IgD-negative memory B cell (primary cell): ENCODE measurements around the gene CD226. TPM values are rescaled to one million over a fixed set of nuclear protein-coding genes. Genes with fewer than 3 reads are reported as not detected.

Experiments
- H3K27ac Mint-ChIP-seq, 3 donors: one replicate each; pipeline ENCODE4 v1.8.0; 2020 to 2022; ENCODE audit warnings: mild to moderate bottlenecking in 3 of 3, mixed read lengths in 3 of 3, moderate library complexity in 1 of 3
- H3K27me3 Mint-ChIP-seq: one replicate; pipeline ENCODE4 v1.8.0; 2021; ENCODE audit warnings: mixed read lengths
- H3K36me3 Mint-ChIP-seq: one replicate; pipeline ENCODE4 v1.8.0; 2020; ENCODE audit warnings: mild to moderate bottlenecking, mixed read lengths
- H3K4me1 Mint-ChIP-seq, 3 donors: one replicate each; pipeline ENCODE4 v1.8.0; 2020 to 2022; ENCODE audit warnings: mixed read lengths in 3 of 3, mild to moderate bottlenecking in 1 of 3
- H3K4me3 Mint-ChIP-seq, 4 donors: one replicate each; pipeline ENCODE4 v1.8.0; 2020 to 2022; ENCODE audit warnings: mild to moderate bottlenecking in 4 of 4, mixed read lengths in 4 of 4, moderate library complexity in 3 of 4
- H3K9me3 Mint-ChIP-seq, 3 donors: one replicate each; pipeline ENCODE4 v1.8.0; 2020 to 2021; ENCODE audit warnings: mixed read lengths in 3 of 3, mild to moderate bottlenecking in 1 of 3
- polyA plus RNA-seq: library from polyadenylated mRNA; unstranded; fragments of 300-500 nt; fragmentation: Illumina TruSeq; gene quantifications from one replicate; pipeline ENCODE4 v1.2.3, GENCODE V29; 2021

Gene CD226
- polyA plus RNA-seq, 1 donor from 2014 or later: 3.8 TPM

- Mint-ChIP-seq H3K9me3 (peaks cover 0 to 4% (median 0%) of the 10 kb centered on the region in 3 donors), H3K4me1 (no peaks in the 10 kb centered on the region), H3K27me3 (no peaks in the 10 kb centered on the region), H3K27ac (no peak overlapping the region), H3K4me3 (no peak overlapping the region), H3K36me3 (peaks cover 1% of the 10 kb centered on the region)
Observed at GRCh38 chr18:69804776-69805501, 142.7 kb downstream of the CD226 start.
